ELR (cell line): ENCODE results near the gene PLXDC2.
"Not testable (repeated sequence)": the region's sequence is repeated elsewhere in the genome, so short reads cannot be mapped to it uniquely, and the experiment has no call there.

Source experiments
- DNase-seq: peaks from one replicate; pipeline ENCODE4 v3.0.0-alpha.2; 2015; ENCODE audit warnings: low read depth

Gene PLXDC2

DNA sequence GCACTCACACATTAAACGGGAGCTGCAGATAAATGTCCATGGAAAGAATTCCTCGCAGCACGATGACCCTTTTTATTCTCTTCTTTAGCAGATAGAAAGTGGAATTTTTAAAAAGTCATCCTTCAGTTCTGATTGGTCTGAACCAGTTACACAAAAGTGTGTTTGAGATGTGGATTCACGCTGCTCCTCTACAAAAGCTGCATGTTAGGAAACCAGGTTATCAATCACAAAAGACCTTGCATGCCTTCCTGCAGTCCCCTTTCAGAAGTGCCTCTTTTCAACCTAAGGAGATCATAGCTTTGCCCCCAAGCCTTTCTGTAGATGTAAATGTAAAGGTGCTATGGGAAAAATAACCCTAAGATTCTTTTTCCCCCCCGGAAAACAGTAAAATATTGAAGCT, 299.7 kb downstream of the PLXDC2 start:
- no peak for DNase-seq

DNA sequence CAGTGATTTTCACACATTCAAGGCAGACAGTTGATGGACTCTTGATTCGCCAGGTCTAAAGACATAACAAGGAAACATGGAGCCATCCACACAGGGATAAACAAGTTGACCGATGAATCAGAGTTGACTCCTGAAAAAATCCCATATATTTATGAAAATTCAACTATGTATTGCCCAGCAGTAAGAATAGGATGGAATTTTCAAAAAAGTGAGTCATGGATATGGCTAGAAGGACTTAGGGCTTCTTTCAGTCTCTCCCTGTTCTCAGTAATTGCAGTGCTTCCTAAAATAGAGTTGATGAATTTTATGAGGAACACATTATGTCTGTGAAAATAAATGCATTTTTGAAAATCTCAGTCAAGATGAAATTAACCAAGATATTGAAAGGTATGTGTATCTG, 301.2 kb downstream of the PLXDC2 start:
- no peak for DNase-seq

DNA sequence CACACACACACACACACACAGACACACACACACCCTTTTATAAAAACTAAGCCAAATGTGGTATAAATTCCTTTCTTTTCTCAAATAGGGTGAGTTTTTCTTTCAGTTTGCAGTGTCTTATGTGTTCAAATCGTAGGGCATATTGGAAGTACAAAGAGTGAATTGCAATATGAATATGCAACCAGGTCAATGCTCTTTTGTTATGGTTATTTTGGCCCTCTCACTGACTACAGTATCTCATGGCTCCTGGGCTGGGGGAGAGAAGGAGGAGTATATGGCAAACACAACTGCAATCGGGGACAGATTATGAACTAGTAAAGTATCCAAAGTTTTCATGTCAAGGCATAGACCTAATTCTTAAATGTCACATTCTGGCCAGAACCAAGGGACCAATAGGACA, 301.9 kb downstream of the PLXDC2 start:
- DNase-seq: no peak

DNA sequence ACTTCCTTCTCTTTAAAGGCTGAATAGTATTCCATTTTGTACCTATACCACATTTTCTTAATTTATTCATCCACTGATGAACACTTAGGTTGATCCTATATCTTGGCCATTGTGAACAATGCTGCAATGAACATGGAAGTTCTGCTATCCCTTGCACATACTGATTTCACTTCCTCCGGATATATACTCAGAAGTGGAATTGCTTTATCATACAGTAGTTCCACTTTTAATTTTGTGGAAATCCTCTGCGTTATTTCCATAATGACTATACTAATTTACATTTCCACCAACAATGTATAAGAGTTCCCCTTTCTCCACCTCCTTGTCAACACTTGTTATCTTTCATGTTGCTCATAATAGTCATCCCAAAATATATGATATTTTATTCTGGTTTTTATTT, 312.6 kb downstream of the PLXDC2 start:
- no peak for DNase-seq

DNA sequence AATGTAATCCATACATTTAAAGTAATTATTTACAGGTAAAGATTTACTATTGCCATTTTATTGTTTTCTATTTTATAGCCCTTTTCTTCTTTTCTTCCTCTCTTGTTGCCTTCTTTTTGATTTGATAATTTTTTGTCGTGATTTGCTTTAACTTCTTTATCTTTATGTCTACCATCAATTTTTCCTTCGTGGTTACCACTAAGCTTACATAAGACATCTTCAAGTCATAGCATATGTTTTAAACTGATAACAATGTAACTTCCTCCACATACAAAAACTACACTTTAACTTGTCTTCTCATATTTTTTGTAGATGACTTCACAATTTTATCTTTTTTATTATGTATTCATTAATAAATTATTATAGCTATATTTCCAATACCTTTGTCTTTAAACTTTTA, 316.6 kb downstream of the PLXDC2 start:
- DNase-seq: no peak

DNA sequence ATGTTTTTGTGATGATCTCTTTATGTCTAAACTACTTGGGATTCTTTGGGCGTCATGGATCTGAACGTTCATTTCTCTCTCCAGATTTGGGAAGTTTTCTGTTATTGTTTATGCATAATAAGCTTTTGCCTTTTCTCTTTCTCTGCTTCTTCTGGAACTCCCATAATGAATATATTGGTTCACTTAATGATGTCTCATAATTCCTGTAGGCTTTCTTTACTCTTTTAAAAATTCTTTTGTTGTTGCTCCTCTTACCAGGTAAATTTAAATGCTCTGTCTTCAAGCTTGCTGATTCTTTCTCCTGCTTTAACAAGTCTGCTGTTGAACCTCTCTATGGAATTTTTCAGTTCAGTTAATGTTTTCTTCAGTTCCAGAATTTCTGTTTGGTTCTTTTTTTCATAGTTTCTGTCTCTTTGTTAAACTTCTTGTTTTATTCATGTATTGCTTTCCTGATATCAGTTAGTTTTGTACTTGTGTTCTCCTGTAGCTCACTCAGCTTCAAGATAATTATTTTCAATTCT, 317.5 kb downstream of the PLXDC2 start:
- DNase-seq: no peak

DNA sequence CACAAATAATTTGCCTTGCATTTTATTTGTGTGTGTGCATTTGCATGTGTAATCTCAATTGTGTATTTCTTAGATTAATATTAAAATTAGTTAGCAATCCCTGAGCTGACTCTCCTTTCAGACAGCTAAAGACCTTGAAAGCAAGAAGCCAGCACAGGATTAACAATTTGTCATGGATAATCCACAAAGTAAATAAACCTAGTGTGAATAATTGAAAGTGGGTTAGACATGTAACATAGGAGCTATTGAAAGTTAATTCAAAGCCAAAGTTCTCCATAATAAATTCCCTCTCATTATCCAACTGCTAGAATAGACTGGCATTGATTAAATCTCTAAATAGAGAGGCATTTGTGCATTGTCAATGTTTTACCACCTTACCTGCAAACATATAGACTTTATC, 326.1 kb downstream of the PLXDC2 start:
- DNase-seq: no peak

DNA sequence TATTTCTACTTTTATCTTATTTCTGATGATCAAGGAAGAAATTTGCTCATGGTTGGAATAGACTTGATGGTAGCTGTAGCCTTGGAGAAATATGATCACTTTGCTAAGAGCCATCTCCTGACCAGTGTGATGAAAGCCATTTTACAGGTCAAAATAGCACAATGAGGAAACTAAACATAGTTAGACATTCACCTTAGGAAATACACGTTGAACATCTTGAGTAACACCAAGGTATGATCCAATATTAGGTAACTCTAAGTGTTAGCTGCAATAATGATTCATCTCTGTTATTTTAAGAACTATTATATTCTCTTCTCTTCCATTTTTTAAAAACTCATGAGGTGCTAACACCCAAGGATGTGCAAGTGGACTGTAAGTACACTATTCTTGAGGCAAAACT, 328.0 kb downstream of the PLXDC2 start:
- DNase-seq: no peak

DNA sequence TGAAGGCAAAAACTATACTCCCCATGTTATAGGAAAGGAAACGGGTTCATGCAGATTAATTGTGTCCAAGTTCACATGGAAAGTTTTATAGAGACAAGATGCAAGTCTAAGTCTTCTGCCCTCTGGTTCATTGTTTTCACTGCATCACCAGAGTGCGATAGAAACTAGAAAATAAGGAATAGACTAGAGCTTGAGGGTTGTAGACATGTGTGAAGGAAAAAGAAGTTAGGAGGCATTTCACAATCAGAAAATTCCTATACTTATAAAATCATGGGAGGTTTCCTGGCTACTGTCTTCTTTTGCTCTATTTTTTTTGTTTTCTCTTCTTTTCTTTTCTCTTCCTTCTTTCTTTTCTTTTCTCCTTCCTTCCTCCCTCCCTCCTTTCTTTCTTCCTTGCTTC, 329.8 kb downstream of the PLXDC2 start:
- no peak for DNase-seq

DNA sequence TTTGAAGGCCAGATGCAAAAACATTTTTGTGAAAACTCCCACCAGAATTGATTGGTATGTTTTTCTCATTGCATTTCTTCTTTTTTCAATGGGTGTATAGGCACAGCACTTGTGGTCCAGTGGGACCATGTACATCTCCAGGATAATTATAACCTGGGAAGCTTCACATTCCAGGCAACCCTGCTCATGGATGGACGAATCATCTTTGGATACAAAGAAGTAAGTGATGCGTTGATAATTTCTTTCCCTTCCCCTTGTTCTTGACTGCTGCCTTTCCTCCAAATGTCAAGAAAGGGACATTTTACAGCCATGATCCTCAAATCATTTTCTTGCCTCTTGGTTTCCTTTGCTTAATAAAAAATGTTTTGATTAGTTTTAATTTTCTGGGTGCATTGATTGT, 331.5 kb downstream of the PLXDC2 start:
- DNase-seq: no peak

DNA sequence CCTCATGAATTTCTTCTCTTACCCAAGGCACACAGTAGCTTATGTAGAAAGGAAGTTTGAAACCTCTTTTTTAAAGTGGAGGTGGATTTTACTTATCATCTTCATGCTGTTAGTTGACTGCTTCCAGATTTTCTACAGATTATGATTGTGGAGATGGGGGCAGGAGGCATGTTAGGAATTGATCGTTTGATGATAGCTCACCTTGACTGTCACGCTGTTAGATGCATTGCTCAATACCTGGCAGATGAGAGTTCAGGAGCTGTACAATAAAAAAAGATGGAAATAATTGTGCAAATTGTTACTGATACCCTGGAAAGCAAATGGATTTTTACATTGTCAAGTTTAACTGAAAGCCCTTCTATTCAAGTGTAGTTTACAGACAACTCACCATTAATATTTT, 340.3 kb downstream of the PLXDC2 start:
- DNase-seq: no peak

DNA sequence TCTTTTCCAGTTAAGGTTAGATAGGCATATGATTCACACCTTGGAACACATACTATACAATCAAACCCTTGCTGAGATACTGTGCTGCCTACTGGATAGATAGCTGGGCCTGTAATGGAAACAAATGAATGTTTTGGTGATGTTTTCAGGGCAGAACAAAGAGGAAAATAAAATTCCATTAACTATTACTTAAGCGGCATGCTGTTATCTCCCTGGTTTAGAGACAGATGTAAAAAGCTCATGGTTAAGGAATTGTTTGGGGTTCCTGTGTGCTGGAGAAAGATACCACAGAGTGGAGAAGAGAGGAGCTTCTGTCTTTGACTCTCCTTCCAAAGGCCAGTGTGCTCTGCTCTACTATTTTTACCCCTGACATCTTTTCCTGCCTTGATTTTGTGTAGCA, 341.1 kb downstream of the PLXDC2 start:
- DNase-seq: no peak

DNA sequence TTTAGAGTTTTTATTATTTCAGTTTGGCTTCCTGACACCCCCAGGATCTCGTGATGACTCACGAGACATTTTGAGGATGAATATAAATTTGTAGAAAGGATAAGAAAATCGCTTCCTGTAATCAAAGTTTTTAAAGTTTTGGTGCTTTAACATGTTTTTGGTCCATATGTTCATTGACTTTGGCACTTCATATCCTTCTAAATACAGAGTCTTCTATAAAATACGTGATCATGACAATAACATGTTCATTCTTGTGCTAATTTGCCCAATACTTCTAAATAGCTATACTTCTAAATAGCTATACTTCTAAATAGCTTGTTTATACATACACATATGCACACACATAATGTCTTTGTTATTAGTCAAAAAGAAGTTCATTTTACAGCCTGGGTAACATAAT, 341.9 kb downstream of the PLXDC2 start:
- DNase-seq: no peak

DNA sequence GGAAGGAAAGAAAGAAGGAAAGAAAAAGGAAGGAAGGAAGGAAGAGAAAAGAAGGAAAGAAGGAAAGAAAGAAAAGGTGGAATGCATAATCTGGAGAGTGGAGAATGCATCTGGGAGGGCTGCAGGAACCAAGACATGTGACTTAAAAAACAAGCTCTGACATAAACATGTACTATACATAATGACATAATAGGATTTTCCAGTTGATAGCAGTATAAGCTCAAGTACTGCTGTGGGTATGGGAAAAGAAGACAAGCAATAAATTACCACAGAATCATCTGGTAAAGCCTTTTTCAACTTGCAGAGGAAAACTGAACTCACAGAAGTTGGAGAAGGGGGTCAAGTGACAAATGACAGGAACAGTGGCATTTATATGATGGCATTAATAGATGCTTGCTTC, 345.9 kb downstream of the PLXDC2 start:
- DNase-seq: no peak

DNA sequence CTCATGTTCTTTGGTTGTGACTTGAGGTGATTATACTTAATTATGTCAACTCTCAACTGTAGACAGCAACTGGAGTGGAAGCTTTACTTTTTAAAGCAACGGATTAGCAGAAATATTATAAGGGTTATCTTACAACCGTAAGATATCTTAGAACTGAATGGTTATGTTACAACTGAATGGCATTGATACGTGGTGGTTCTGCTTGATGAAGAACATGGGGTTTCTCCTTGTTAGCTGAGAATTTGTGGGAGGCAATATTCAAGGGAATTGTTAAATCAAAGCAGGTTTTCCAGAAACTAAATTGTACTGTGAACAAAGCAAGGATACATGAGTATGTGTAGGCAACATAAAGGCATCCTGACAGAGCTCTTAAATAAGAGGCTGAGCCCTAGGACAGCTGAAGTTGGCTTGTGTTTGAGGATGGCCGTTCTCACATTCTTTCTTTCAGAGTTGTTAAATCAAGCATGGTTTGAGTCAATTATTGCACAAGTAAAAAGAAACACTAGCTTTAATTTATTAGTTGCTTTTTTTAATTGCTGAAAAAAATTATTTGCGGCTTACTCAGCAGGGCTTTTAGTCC, 350.0 kb downstream of the PLXDC2 start:
- DNase-seq: no peak

DNA sequence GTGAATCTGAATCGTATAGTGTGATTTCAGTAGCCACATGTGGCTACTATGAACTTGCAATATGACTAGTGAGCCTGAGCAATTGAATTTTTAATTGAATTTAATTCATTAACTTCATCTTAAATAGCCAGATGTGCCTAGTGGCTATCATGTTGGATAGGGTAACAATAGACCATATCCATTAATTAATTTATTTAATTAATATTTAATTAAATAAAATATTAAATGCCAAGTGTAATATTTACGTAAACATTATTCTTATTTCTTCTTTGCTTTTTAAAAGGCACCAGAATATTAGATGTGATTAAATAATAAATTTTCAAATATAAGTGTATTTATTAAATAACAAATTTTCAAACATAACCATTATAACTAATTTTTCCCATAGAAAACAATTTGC, 354.4 kb downstream of the PLXDC2 start:
- no peak for DNase-seq

DNA sequence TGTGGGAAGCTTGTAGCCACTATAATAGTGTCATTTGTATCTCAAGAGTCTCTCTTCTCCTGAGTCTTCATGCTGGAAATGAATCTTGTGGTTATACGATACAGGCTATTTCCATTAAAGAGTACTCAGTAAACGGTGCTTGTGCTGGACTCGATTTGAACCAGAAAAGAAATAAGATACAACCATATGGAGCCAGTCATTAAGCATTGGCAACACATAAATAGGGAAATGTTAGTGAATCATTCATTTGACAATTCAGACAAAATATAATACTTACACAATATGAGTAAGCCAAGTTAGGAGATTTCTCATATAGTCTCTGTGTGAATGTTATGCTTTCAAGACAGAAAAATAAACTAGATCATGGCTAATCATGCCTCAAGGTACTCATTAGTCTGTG, 356.8 kb downstream of the PLXDC2 start:
- no peak for DNase-seq

DNA sequence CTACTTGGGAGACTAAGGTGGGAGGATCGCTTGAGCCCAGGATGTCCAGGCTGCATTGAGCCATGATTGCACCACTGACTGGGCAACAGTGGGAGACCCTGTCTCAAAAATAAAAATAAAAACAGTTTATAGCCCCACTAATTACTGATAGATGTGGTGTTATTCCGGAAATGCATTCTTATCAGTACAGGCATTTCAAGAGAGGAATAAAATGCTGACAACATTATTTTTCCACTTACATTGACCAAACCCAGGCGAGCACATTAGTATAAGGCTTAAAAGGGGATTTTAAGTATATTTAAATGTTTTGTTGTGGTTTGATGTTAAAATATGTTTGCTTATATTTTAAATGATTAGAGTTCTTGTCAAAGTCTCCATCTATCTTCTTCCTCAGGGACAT, 359.5 kb downstream of the PLXDC2 start:
- no peak for DNase-seq

DNA sequence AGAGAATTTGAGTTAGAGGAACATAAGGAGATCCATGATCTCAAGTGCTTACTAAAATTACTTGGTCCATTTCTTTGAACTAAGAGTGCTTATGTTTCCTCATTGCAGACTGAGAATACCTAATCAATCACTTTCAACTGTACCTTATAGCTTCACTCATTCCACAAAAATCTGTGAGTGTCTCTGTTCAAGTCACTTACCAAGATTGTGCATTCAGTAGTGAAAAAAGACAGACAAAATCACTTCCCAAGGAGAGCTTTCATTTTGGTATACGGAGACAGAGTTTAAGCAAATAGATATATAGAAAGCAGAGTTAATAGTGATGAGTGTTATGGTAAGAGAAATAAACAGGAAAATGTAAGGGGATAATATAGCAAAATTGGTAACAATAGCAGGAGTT, 364.5 kb downstream of the PLXDC2 start:
- DNase-seq: no peak

DNA sequence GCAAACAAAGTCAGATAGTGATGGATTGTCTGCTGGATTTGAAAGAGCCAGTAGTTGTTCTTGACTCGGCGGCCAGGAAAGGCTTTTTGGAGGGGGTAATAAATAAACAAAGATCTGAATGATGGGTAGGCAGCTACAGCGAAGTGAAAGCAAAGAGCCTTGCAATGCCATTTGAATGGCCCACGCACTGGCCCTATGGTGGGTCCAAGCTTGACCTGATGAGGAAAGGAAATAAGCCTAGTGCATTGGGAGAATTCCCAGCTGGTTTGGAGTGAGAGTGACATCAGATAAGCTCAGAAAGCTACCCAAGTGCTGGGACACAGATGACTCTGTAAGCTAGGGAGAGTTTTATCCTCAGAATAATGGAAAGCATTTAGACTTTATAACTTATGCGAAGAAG, 365.2 kb downstream of the PLXDC2 start:
- DNase-seq: no peak

DNA sequence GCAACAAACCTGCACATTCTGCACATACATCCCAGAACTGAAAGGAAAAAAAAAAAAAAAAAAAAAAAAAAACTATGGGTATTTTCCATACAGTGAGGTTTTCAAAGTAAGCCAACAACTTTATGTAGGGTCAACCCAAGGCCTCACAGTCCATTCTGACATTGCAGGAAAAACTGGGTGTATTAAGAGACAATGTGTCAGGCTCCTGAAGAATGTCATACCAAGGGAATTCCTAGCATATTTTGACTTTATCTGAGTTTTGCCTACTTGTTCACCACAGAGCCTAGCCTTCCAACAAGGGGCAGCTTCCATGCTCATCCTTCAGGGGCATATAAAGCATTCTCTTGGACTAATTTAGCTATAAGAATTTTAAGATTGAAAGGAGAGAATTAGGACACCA, 368.9 kb downstream of the PLXDC2 start:
- DNase-seq: no peak

DNA sequence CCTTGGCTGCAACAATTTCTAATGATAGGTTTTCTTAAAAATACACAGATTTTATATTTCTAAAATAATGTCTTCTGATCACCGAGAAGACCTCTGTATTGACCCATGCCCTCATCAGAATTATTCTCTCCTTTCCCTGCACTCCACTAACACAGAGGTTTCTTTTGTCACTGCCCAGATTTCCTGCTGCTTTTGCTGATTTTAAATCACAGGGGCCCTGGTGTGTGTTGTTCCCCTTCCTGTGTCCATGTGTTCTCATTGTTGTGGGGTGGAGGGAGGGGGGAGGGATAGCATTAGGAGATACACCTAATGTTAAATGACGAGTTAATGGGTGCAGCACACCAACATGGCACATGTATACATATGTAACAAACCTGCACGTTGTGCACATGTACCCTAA, 375.2 kb downstream of the PLXDC2 start:
- DNase-seq: not testable (repeated sequence)

DNA sequence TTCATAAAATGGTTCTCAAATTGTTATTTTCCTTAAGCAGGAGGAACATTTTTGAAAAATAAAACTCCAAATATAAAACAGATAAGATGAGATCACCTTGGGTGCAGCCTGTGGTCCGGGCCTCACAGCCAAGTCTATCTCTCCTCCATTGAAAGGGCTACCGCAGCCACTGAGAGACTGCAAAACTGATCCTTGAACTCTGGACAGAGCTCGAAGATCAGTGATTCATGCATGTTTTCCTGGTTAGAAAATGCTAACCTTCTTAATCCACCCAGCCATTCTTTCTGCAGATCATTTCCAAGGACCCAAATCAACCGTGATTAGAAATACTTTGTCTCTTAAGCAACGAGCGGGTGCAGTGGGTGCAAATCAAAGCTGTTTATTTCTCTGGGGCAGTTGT, 378.8 kb downstream of the PLXDC2 start:
- no peak for DNase-seq

DNA sequence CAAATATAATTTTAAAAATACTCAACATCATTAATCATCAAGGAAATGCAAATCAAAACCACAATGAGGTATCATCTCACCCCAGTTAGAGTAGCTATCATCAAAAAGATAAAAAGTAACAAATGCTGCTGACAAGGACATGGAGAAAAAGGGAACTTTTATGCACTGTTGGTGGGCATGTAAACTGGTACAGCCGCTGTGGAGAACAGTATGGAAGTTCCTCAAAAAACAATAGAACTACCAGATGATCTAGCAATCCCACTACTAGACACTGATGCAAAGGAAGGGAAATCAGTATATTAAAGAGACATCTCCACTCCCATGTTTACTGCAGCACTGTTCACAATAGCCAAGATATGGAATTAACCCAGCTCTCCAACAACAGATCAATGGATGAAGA, 384.5 kb downstream of the PLXDC2 start:
- no peak for DNase-seq

DNA sequence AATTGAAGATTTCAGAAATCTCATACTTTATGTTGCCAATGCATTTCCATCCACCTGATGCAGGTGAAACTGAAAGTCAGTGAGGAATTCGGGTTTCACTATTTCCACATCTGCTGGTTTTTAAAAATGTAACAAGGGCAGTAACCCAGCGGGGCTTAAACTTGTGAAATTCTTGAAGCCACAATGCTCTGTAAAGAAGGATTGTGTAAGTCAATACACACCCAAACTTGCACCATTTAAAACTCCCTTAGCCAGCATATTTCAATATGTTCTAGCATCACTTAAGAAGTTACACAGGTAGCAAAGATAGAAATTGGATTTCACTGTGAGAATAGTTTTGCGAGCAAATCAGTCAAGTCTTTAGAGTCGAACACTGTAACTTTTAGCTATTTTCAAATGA, 386.1 kb downstream of the PLXDC2 start:
- no peak for DNase-seq
